Measurements from ENCODE around the gene TFR2. TPM values are rescaled to one million over a fixed set of nuclear protein-coding genes. Genes with fewer than 3 reads are reported as not detected.

TFR2 gene
- total and polyA plus RNA-seq, 8 donors = 1.2 to 11.6 (median 3.2) TPM; not detected in 1

- 93 to 97% (median 94%) methylated on average over 11 to 14 of the region's 14 CpGs for WGBS, 5 donors
- intact Hi-C loops (cut with DNase I; ENCODE audit: low total_unique reads) = no loop called here
- DNase-seq = no peak
Measured at GRCh38 chr7:100577507-100577906, 63.8 kb downstream of the TFR2 start.

GRCh38 chr7:100577103-100577502, 64.2 kb downstream of the TFR2 start:
- no peak for TF ChIP-seq POLR2A (IDR thresholded peaks at IDR 0.05)
- TF ChIP-seq POLR2AphosphoS5 (IDR thresholded peaks at IDR 0.05) = no peak
- TF ChIP-seq CTCF (IDR thresholded peaks at IDR 0.05) = no peak
- TF ChIP-seq EP300 (IDR thresholded peaks at IDR 0.05) = no peak
- WGBS, 5 donors = 89 to 96% (median 93%) methylated on average over 12 to 24 of the region's 24 CpGs
- Histone ChIP-seq H3K27me3 (peaks cover 0 to 7% (median 0%) of the 10 kb centered on the region in 3 donors), H3K36me3 (peaks cover 72 to 98% (median 96%) of the 10 kb centered on the region in 4 donors), H3K27ac (no peak overlapping the region), H3K9me3 (no peaks in the 10 kb centered on the region), H3K4me1 (peaks cover 3 to 10% (median 4%) of the 10 kb centered on the region in 4 donors), H3K4me3 (no peak overlapping the region)
- intact Hi-C loops (cut with DNase I; ENCODE audit: low total_unique reads) = no loop called here
- DNase-seq = no peak

More at GRCh38 chr7:100577507-100577906, 63.8 kb downstream of the TFR2 start:
- Histone ChIP-seq H3K27ac (no peak overlapping the region), H3K9me3 (no peaks in the 10 kb centered on the region), H3K4me3 (no peak overlapping the region), H3K27me3 (peaks cover 0 to 4% (median 0%) of the 10 kb centered on the region in 3 donors), H3K4me1 (peaks cover 7 to 14% (median 8%) of the 10 kb centered on the region in 4 donors), H3K36me3 (peaks cover 75 to 99% (median 98%) of the 10 kb centered on the region in 4 donors)
- no peak for TF ChIP-seq POLR2AphosphoS5 (IDR thresholded peaks at IDR 0.05)
- TF ChIP-seq EP300 (IDR thresholded peaks at IDR 0.05) = no peak
- TF ChIP-seq CTCF (IDR thresholded peaks at IDR 0.05) = no peak
- TF ChIP-seq POLR2A (IDR thresholded peaks at IDR 0.05) = no peak

- no peak for DNase-seq
- Histone ChIP-seq H3K27ac (no peak overlapping the region), H3K9me3 (no peaks in the 10 kb centered on the region), H3K4me3 (no peak overlapping the region), H3K27me3 (peaks cover 0 to 7% (median 0%) of the 10 kb centered on the region in 3 donors), H3K4me1 (peaks cover 0 to 5% (median 2%) of the 10 kb centered on the region in 4 donors), H3K36me3 (peaks cover 66 to 92% (median 90%) of the 10 kb centered on the region in 4 donors)
- TF ChIP-seq POLR2A (IDR thresholded peaks at IDR 0.05) (no peak), CTCF (IDR thresholded peaks at IDR 0.05) (no peak), EP300 (IDR thresholded peaks at IDR 0.05) (no peak), POLR2AphosphoS5 (IDR thresholded peaks at IDR 0.05) (no peak)
- intact Hi-C loops (cut with DNase I; ENCODE audit: low total_unique reads) = no loop called here
- 90 to 96% (median 95%) methylated on average over 11 to 13 of the region's 13 CpGs for WGBS, 5 donors
Measured at GRCh38 chr7:100576384-100576993, 64.9 kb downstream of the TFR2 start.

- no peak overlapping the region for H3K4me3 ChIP-seq
Measured at GRCh38 chr7:100575746-100576383, 65.5 kb downstream of the TFR2 start.

More at GRCh38 chr7:100575746-100576383, 65.5 kb downstream of the TFR2 start:
- 83 to 96% (median 91%) methylated on average over 11 to 17 of the region's 17 CpGs for WGBS, 5 donors
- Histone ChIP-seq H3K27me3 (peaks cover 0 to 12% (median 0%) of the 10 kb centered on the region in 3 donors), H3K27ac (no peak overlapping the region), H3K36me3 (peaks cover 59 to 86% (median 84%) of the 10 kb centered on the region in 4 donors), H3K9me3 (no peaks in the 10 kb centered on the region), H3K4me1 (peaks cover 0 to 11% (median 5%) of the 10 kb centered on the region in 4 donors)
- TF ChIP-seq EP300 (IDR thresholded peaks at IDR 0.05) = no peak
- no peak for DNase-seq
- intact Hi-C loops (cut with DNase I; ENCODE audit: low total_unique reads) = no loop called here
